Lower leg skin (tissue), 3 donors: ENCODE results near the gene XYLT1.

ENCODE experiments used
- CTCF ChIP-seq, 3 donors: fragments of 450-650 bp; IDR thresholded peaks; one replicate each; pipeline ENCODE4 v1.5.1; 2016; ENCODE audit warnings: antibody characterized with exemption in 3 of 3, mild to moderate bottlenecking in 3 of 3, moderate library complexity in 2 of 3
- POLR2A ChIP-seq, 2 donors: fragments of 450-650 bp; IDR thresholded peaks; one replicate each; pipeline ENCODE4 v1.6.1; 2016 to 2017; ENCODE audit warnings: antibody characterized with exemption in 2 of 2, mild to moderate bottlenecking in 1 of 2, moderate library complexity in 1 of 2

- no peak for TF ChIP-seq POLR2A (IDR thresholded peaks at IDR 0.05)
- no peak for TF ChIP-seq CTCF (IDR thresholded peaks at IDR 0.05)
Observed at GRCh38 chr16:17424771-17425170, 46.0 kb downstream of the XYLT1 start.
